Panc1 (cell line): ENCODE data around the gene IDI2.

Source experiments
- CTCF ChIP-seq: fragments of 450-650 bp; IDR thresholded peaks from 2 replicates; pipeline ENCODE4 v1.5.1; 2017; ENCODE audit warnings: mild to moderate bottlenecking
- POLR2AphosphoS5 ChIP-seq: IDR thresholded peaks from 2 replicates; pipeline ENCODE4 v1.6.1; 2012; ENCODE audit warnings: mild to moderate bottlenecking, low read depth, low read length, moderate library complexity
- REST ChIP-seq, 2 experiments: IDR thresholded peaks; 2 replicates each; pipeline ENCODE4 v1.6.1; 2011 to 2012; ENCODE audit warnings: low read depth in 2 of 2, control low read depth in 1 of 2, low read length in 1 of 2, mild to moderate bottlenecking in 1 of 2, moderate library complexity in 1 of 2; ENCODE audit not compliant: insufficient read depth in 1 of 2
- SIN3A ChIP-seq: IDR thresholded peaks from 2 replicates; pipeline ENCODE4 v1.6.1; 2012; ENCODE audit warnings: low read depth, mild to moderate bottlenecking, low read length, moderate library complexity, borderline replicate concordance; ENCODE audit not compliant: insufficient read depth
- TCF7L2 ChIP-seq: IDR thresholded peaks from 2 replicates; pipeline ENCODE4 v1.6.1; 2011; ENCODE audit warnings: mild to moderate bottlenecking, low read depth, low read length, inconsistent platforms

- TF ChIP-seq POLR2AphosphoS5 (no peak; the same call in 1 of the 2 replicates), CTCF (no peak), REST (IDR thresholded peaks at IDR 0.05; ENCODE audit: insufficient read depth in 1 of 2, low read depth in 2 of 2, low read length in 1 of 2) (no peak), SIN3A (no peak), TCF7L2 (no peak)
Observed at GRCh38 chr10:995559-995926, 30.1 kb downstream of the IDI2 start.
